NT2/D1 (cell line): Measurements from ENCODE around the gene MATN1.

Source experiments
- DNase-seq: peaks from one replicate; pipeline ENCODE4 v3.0.0-alpha.2; 2011; ENCODE audit warnings: low read depth, low spot score
- H3K27me3 ChIP-seq: 2 replicates; pipeline ENCODE4 v1.6.0; 2011; ENCODE audit warnings: mild to moderate bottlenecking; ENCODE audit not compliant: insufficient read length, insufficient read depth
- H3K36me3 ChIP-seq: 2 replicates; pipeline ENCODE4 v1.6.1; 2011; ENCODE audit warnings: mild to moderate bottlenecking, low read length, mixed read lengths; ENCODE audit not compliant: insufficient read depth, insufficient read length
- H3K4me1 ChIP-seq: 2 replicates; pipeline ENCODE4 v1.5.1; 2011; ENCODE audit not compliant: insufficient read depth, insufficient read length
- H3K4me3 ChIP-seq: 2 replicates; pipeline ENCODE4 v1.5.1; 2011; ENCODE audit warnings: low read depth; ENCODE audit not compliant: insufficient read length
- H3K9ac ChIP-seq: 2 replicates; pipeline ENCODE4 v1.6.0; 2011; ENCODE audit warnings: low read depth; ENCODE audit not compliant: insufficient read length
- H3K9me3 ChIP-seq: 2 replicates; pipeline ENCODE4 v1.5.1; 2011; ENCODE audit warnings: mild to moderate bottlenecking, low read length; ENCODE audit not compliant: insufficient read depth
- SUZ12 ChIP-seq: IDR thresholded peaks from 2 replicates; pipeline ENCODE4 v1.6.1; 2011; ENCODE audit not compliant: insufficient read length, insufficient read depth; ENCODE audit errors: extremely low read depth
- YY1 ChIP-seq: IDR thresholded peaks from 2 replicates; pipeline ENCODE4 v1.6.1; 2011; ENCODE audit not compliant: insufficient read length, insufficient read depth
- ZNF274 ChIP-seq: IDR thresholded peaks from 2 replicates; pipeline ENCODE4 v1.6.1; 2011; ENCODE audit warnings: mild to moderate bottlenecking, low read depth, low read length

The MATN1 gene

DNA sequence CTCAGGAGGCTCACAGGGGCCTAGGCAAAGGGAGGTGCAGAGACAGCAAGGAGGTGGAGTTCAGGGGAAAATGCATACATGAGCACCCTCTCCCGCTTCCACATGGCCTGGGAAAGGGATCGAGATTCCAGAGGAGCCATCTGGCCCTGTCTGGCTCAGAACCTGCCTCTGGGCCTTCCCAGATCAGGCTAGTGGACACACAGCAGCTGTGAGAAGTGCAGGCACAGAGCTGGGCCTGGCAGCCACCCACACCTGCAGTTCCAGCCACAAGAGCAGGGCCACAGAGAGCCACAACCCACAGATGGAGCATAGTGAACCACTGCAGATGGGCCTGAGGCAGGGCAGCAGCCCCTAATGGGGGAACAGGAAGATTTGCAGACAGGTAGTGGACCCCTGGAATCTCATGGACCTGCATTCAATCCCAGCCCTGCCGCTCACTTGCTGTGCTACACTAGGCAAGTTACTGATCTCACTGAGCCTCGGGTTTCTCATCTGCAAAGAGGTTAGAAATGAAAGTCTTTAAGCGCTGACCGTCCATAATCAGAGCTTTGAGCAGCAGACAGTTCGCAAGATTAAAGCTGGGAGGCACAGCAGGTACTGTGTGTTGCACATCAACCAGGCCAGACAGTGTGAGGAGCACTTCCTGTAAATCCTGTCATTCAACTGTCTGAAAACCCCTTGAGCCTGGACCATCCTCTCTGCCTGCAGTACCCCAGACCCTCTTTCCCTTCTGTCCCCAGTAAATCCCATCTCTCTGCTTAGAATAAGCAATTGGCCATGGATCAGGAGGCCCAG, 58.0 kb downstream of the MATN1 start:
- no peak for DNase-seq
- no peak overlapping the region for H3K9ac ChIP-seq
- no peaks in the 10 kb centered on the region for H3K36me3 ChIP-seq
- no peaks in the 10 kb centered on the region for H3K27me3 ChIP-seq
- H3K4me1 ChIP-seq = peaks cover 26% of the 10 kb centered on the region
- TF ChIP-seq YY1 (no peak), SUZ12 (no peak), ZNF274 (no peak)
- no peak overlapping the region for H3K4me3 ChIP-seq
- no peaks in the 10 kb centered on the region for H3K9me3 ChIP-seq

DNA sequence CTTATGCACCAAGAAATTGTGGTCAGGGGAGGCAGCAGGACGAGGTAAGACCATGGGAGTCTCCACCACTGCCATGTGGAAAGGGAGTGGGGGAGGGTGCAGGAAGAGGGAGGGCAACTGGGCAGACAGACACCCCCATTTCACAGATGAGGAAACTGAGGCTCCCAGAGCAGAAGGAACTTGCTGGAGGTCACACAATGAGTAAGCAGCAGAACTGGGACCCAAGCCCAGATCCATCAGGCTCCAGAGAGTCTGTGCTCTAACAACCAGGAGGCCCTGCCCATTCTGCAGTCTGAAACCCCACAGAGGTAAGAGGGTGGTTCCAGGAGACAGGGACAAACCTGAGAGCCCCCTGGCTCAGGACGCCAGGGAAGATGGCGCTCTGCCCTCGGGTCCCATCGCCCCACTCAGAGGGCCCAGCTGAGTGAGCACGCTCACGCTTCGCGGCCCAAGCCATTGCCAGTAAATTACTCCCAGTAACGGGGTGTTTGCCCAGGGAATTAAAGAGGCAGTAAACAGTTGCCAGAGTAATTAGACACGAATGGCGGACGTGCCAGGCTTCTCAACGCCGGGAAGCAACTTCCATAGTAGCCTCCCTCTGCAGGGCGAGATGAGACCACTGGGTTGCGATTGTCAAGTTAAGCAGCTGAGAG, 59.2 kb downstream of the MATN1 start:
- Histone ChIP-seq H3K4me3 (no peak overlapping the region), H3K27me3 (no peaks in the 10 kb centered on the region), H3K4me1 (peaks cover 26% of the 10 kb centered on the region), H3K36me3 (no peaks in the 10 kb centered on the region), H3K9ac (no peak overlapping the region), H3K9me3 (no peaks in the 10 kb centered on the region)
- no peak for TF ChIP-seq YY1
- TF ChIP-seq SUZ12 = no peak
- no peak for TF ChIP-seq ZNF274
- DNase-seq = no peak

DNA sequence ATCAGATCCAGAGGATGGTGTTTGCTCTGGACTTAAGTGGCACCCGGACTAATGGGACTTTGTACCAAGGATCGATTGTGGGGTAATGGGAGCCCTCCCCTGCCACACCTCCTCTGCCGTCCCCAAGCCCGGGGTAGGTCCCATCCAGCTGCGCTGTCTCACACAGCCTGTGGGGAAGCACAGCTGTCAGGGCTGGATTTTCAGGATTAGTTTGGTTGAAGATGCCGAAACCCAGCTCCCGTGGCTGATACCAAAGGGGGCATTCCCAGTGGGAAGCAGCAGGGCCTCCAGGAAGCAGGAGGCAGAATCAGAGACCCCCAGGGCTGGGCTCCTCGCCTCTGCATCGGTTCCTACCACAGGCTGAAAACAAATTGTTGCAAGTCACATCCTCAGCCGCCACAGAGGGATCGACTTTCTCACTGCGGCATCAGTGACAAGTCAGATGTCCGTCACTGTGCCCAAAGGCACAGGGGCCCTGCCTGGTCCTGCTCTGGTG, 59.7 kb downstream of the MATN1 start:
- Histone ChIP-seq H3K9me3 (no peaks in the 10 kb centered on the region), H3K36me3 (no peaks in the 10 kb centered on the region), H3K4me3 (no peak overlapping the region), H3K27me3 (no peaks in the 10 kb centered on the region), H3K4me1 (peaks cover 26% of the 10 kb centered on the region), H3K9ac (peak overlapping the region; percentile 1)
- TF ChIP-seq YY1 = no peak
- TF ChIP-seq ZNF274 = no peak
- TF ChIP-seq SUZ12 = no peak
- no peak for DNase-seq

DNA sequence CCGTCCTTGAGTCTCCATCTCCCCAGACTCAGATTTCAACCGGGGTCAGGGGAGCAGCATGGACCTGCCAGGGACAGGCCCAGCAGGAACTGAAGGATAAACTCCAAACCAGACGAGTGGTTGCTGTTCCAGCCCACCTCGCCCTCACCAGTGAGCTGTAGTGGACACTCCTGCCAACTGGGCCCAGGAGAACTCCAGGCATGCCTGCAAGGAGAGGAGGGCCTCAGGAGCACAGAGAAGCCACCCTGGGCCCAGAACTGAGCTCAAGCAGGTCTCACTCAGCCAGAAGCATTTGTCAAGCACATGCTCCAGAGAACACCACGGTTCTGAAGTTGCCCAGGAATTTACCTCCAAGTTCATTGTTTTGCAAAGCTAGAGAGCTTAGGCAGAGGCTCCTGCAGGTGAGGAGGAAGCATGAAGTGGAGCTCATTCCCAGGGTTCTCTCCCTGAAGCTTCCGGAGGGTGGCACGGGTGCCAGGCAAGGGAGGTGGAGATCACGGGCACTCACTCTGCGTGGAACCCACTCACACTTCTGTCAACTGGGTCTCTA, 61.0 kb downstream of the MATN1 start:
- no peaks in the 10 kb centered on the region for H3K36me3 ChIP-seq
- H3K27me3 ChIP-seq = no peaks in the 10 kb centered on the region
- no peak overlapping the region for H3K9ac ChIP-seq
- peaks cover 26% of the 10 kb centered on the region for H3K4me1 ChIP-seq
- DNase-seq = peak; percentile 27
- TF ChIP-seq SUZ12 (no peak), YY1 (no peak), ZNF274 (no peak)
- no peak overlapping the region for H3K4me3 ChIP-seq
- H3K9me3 ChIP-seq = no peaks in the 10 kb centered on the region

DNA sequence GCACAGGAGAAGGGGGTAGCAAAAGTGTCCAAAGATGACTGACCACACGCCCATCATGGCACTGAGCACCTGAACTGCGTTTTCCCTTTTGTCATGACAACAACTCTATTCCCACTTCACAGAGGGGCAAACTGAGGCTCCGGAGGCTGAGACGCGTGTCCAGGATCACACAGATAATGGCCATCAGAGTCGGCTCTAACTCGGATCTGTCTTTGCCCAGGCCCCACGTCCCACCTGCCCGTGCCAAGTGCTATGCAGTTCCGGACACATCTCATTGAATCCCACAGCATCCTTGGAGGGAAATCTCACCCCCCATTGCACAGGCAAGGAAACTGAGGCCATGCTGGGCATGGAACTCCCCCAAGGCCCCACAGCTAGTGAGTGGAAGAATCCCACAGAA, 62.1 kb downstream of the MATN1 start:
- H3K36me3 ChIP-seq = no peaks in the 10 kb centered on the region
- no peak for DNase-seq
- no peak overlapping the region for H3K4me3 ChIP-seq
- H3K27me3 ChIP-seq = no peaks in the 10 kb centered on the region
- peaks cover 29% of the 10 kb centered on the region for H3K4me1 ChIP-seq
- H3K9me3 ChIP-seq = no peaks in the 10 kb centered on the region
- TF ChIP-seq SUZ12 (no peak), ZNF274 (no peak), YY1 (no peak)
- H3K9ac ChIP-seq = no peak overlapping the region
